GM18907 (cell line): ENCODE data around the gene ULK1.
"Not testable (repeated sequence)": the region's sequence is repeated elsewhere in the genome, so short reads cannot be mapped to it uniquely, and the experiment has no call there.

ENCODE experiments used
- ATAC-seq: cut with Tn5 transposase; IDR thresholded peaks from one replicate; pipeline ENCODE4 v1.9.1; 2021; ENCODE audit warnings: mild to moderate bottlenecking, moderate library complexity; ENCODE audit not compliant: unreplicated experiment

Gene ULK1

DNA sequence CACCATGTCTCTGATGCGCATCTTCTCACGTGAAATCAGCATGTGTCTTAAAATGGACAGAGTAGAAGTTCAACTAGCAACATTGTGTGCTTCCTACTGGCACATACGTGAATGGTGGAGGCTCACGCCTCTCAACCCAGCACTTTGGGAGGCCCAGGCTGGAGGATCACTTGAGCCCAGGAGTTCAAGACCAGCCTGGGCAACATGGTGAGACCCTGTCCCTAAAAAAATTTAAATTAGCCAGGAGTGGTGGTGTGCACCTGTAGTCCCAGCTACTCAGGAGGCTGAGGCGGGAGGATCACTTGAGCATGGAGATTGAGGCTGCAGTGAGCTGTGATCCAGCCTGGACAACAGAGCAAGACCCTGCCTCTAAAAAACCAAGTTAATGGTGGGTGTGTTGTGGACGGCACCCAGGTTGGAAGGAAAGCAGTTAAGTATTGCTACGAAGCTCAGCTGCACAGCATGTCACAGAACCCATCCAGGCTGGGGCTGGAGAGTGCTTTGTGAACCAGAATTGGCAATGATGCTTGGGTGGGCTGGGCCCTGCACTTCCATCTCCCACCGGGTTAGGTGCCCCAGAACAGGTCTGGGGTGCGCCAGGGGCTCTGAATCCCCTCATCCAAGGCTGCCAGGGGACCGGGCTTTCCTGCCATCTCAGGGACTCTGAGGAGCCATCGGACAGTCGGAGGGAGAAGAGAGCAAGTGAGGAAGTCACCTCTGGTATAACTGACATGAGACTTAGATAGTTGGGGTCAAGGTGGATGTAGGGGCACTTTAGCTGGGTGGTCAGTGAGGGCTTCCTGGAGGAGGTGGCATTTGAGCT, 33.0 kb upstream of the ULK1 start:
- no peak for ATAC-seq

DNA sequence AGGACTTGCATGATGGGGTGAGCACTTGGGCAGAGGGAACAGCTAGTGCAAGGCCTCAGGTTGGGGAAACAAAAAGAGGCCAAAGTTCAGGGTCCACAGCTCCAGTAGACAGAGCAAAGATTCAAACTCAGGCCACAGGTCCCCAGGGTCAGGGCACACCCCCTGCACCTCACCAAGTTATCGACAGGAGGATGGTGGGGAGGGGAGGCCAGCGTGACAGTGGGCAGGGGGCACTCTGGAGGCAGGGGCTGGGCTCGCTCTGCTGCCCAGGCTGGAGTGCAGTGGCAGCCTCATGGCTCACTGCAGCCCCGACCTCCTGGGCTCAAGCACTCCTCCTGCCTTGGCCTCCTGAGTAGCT, 32.4 kb upstream of the ULK1 start:
- no peak for ATAC-seq

DNA sequence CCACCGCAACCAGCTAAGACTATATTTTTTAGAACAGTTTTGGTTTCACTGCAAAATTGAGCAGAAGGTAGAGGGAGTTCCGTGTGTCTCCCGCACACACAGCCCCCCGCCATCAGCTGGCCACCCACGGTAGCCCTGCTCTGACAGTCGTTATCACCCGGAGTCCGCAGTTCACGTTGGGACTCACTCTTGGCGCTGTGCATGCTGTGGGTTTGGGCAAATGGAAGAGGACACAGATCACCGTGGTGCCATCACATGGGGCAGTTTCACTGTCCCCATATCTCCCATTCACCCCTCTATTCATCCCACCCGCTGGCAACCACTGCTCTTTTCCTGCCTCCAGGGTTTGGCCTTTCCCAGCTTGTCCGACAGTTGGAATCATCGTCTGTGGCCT, 31.8 kb upstream of the ULK1 start:
- no peak for ATAC-seq

DNA sequence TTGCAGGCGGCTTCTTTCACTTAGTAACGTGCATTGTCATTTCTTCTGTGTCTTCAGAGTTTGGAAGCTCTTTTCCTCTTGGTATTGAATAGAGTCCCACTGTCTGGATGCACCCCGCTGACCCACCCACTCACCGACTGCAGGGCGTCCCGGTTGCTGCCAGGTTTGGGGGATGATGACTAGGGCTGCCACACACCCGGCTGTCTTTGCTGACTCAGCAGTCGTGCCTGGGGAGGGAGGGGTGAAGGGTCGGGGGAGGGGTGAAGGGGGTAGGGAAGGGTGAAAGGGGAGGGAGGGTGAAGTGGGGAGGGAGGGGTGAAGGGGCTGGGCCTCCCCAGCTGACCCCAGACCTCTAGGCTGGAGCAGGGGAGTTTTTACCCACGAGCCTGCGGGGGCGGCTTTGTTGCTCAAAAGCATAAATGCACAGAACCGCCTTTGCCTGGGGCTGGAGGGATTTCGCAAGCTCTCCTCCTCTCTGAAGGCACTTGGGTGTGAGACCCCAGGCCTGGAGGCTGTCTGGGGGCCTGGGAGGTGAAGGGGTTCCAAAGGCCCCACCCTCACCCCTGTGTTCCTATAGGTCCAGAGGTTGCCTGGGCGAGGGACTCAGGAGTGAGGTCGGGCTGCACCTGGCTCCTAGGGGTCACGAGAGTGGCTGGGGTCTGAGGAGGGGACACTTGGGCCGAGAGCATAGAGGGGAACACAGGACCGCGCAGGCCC, 31.3 kb upstream of the ULK1 start:
- no peak for ATAC-seq

DNA sequence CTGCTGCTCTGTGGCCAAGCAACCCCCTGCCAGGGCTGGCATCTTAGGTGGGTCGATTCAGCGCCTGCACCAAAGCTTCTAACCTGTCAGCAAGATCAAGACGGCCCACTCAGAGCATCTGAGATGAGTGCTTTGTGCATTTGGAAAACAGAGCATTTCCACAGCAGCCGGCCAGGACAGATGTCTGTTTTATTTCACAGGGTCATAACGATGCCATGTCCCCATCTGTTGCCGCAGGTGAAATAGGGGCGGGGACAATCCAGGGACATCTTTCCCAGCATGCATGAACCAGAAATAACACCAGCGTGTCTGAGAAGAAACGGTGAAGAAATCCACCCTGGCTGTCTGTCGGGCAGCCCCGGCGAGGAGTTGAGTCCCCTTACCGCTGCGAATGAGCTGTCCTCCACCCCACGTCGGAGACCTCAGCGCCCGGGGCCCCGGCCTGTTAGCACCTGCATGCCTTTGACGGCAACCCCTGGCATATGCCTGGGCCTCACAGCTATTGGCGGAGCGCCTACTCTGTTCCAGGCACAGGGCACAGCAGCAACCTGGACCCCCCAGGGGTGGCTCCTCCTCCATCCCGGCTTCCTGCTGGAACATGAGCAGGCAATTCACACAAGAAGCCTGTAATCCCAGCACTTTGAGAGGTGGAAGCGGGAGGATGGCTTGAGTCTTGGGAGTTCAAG, 30.6 kb upstream of the ULK1 start:
- ATAC-seq = no peak

DNA sequence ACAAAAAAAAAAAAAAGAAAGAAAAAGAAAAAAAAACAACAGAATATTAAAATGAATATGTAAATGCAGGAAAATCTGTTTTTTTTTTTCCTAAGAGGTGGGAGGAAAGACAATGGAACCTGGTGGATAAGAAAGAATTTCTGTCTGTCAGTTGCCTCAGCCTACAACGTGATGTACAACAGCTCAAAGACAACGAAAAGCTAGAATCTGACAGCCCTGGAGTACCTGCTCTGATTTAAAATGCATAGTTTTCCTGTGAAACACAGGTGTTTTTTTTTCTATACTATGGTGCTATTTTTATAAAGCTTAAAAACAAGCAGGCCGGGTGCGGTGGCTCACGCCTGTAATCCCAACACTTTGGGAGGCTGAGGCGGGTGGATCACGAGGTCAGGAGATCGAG, 30.0 kb upstream of the ULK1 start:
- no peak for ATAC-seq

DNA sequence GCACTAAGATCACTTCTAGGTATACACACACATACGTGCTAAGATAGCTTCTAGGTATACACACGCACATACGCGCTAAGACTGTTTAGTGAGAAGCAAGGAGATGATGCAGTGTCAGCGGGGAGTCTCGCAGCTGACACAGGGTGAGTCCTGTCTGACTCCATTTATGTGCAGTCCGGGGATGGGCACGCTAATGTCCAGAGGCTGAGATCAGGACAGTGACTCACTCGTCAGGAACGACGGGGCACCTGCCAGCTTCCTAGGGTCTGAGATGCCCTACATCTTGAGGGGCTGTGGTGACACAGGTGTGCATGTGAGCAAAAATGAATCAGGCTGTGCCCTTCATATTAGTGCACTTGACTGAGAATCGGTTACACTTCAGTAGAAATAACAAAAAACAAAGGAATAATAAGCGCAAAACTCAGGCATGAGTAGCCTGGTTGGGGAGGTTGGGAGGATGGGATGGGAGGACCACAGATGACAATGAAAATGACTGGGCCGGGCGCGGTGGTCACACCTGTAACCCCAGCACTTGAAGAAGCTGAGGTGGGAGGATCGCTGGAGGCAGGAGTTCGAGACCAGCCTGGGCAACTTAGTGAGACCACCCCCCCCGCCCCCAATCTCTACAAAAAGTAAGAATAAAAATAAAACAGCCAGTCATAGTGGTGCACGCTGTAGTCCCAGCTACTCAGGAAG, 29.1 kb upstream of the ULK1 start:
- ATAC-seq = no peak

DNA sequence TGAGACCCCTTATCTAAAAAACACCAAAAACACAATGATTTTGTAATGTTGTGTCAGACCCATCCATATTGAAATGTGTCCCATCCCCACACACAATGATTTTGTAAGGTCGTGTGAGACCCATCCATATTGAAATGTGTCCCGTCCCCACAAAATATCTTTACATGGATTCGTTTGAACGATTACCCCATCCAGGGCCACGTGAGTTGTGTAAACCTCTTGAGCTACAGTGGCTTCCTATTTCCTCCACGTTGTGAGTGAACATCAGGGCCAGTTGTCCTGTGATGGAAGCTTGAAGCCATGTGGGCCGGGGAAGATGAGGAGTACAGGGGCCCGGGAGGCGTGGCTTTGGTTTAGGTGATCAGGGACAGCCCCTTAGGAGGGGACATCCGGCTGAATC, 27.0 kb upstream of the ULK1 start:
- no peak for ATAC-seq

DNA sequence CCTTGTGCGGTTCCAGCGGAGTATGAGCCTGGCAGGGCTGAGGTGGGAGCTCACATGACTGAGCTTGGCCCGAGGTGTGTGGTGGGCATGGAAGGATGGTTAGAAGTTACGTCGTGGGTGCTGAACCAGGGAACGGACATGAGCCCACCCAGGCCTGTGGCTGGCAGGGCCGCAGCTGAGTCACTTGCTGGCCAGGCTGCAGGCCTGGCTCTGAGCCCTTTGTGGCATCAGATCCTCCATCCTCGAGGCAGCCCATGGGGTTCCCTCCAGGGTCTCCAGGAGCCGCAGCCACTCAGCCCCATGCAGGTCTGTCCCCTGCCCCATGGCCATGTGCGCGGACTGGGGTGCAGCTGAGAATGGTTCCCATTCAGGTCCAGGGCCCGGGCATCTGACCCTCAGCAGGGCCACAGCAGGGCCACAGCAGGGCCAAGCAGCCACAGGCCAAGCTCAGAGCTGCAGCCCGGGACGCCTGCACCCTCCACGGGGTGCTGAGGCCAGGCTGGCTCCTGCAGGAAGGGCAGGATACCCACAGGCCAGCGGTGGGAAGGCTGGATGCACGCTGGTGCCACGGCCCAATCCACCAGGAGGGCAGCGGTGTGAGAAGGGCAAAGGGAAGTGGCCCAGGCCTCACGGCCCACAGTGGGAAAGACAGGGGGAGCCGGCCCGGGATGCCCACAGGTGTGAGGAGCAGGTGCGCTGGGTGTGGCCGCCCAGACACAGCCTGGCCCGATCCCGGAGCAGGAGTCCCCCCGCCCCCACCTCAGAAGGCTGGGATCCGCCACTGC, 26.3 kb upstream of the ULK1 start:
- no peak for ATAC-seq

DNA sequence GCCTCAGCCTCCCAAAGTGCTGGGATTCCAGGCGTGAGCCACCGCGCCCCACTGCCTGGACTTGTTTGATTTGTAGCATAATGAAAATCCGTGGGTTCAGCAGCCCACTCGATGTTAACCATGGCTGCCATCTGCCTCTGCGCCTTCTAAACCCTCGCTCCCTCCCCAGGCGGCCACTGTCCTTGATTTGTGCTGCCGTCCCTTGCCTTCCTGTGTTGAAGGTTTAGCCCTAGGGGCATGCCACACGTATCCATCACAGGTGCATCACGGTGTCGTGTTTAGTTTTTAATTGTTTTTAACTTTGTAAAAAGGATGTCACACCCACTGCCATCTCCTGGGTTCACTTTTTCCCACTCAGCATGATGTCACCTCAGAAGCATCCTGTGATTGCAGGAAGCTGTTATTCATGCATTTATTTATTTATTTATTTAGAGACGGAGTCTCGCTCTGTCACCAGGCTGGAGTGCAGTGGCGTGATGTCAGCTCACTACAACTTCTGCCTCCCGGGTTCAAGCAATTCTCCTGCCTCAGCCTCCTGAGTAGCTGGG, 24.5 kb upstream of the ULK1 start:
- no peak for ATAC-seq

DNA sequence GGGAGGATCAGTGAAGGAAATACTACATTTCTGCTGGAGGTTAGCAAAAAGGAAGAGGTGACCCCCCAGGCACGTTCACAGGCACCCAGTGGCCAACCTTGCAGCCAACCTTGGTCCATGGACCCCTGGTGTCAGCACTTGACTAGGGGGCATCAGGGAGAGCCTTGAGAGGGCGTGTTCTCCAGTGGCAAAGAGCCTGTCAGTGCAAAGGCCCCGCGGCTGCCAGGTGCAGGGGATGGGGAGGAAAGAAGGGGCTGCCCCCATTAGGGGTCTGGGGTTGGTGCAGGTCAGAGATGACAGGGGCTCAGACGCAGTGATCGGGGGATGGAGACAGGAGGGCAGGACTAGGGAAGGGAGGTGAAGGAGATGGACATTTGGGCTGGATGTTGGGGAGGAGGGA, 22.7 kb upstream of the ULK1 start:
- no peak for ATAC-seq

DNA sequence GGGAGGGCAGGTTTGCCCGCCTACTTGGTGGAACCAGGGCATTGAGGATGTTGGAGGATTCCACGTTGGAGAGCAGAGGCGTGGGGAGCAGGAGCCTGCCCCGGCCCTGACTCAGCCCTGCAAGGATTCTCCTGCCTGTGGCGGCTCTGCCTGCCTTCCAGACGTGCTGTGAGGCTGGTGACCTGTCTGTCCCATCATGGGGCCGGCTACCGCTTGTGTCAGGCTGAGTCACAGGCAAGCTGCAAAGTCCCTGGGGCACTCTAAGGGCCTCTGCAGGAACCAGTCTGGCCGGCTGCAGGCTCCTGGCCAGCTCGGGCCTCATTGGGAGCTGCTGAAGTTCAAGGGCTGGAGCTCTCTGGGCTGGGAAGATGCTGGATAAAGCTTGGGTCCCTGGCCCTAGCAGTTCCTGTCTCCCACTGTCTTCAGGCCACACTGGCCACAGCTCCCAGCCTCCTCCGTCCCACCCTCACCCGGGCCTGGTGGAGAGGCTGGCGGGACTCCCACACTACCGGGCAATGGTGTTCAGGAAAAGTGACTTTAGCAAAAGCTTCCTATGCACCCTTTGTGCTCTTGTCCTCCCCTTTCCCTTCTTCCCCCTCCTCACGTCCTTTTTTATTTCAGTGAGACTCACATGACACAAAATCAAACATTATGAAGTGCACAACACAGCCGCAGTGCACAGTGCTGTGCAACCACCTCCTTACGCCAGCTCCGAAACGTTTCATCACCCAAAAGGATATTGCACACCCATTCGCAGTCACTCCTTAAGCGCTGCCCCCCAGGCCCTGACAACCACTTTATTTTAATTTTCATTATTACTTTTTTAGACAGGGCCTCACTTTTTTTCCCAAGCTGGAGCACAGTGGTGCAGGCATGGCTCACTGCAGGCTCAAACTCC, 22.0 kb upstream of the ULK1 start:
- no peak for ATAC-seq

DNA sequence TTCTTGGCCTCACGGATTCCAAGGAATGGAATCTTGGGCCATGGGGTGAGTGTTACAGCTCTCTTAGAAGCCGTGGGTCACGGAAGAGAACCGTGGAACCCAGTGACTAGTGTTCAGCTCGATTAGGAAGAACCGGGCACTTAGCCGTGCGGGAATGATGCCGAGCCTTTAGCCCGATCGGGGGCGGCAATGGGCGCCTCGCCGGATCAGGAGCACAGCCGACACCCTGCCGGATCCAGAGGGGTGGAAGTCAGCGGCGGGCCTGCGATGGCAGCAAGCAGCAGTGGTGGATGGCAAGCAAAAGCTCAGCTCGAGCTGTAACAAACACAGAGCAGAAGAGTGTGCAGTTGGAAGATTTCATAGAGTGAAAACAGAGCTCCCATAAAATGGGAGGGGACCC, 21.1 kb upstream of the ULK1 start:
- ATAC-seq = no peak

DNA sequence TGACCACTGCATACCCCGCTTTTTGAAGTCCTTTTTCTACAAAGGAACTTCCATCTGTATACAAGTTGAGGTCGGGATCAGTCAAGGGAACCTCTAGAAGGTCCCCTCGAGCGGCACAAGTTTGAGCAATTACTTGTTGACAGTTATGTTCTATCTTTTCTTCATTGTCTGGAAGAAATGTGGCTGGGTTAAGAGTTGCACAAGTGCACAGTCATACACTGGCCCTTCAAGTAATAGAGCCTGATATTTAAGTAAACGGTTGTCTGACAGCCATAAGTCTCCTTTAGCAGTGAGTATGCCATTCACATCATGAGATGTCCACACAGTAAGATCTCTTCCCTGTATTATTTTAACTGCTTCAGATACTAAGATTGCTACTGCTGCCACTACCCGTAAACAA, 19.4 kb upstream of the ULK1 start:
- ATAC-seq = not testable (repeated sequence)

DNA sequence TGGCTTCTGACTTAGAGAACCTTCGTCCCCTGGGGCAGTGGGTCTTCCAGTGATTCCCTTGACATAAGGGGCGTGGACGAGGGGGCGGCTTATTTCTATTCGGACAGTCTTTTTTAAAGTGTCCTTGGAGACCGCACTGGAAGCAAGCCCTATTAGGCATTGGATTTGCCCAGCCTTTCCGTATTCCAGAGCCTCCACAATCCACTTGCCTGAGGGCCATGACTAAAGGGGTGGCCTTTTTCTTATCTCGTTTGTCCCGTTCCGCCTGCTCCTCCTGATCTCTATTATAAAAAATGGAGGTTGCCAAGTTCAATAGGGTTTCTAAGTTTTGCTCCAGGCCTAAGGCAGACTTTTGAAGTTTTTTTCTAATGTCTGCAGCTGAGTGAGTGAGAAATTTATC, 17.2 kb upstream of the ULK1 start:
- ATAC-seq = not testable (repeated sequence)

DNA sequence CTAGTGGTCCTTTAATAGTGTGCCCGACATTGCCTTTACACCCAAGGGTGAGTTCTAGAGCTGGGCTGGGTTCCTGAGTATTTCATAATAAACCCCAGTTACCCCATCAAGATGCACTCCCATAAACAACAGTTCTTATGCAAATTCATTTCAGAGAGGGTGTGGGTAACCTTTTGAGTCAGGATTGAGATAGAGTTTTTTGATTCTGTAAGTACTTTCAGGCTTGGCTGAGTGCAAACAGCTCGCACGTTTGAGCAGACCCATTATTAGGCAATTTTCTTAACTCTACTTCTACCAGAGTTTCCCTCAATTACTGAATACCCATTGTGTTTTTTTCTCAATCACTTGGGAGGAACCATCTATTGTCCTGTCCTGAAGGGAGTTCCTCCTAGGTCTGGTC, 16.0 kb upstream of the ULK1 start:
- not testable (repeated sequence) for ATAC-seq

DNA sequence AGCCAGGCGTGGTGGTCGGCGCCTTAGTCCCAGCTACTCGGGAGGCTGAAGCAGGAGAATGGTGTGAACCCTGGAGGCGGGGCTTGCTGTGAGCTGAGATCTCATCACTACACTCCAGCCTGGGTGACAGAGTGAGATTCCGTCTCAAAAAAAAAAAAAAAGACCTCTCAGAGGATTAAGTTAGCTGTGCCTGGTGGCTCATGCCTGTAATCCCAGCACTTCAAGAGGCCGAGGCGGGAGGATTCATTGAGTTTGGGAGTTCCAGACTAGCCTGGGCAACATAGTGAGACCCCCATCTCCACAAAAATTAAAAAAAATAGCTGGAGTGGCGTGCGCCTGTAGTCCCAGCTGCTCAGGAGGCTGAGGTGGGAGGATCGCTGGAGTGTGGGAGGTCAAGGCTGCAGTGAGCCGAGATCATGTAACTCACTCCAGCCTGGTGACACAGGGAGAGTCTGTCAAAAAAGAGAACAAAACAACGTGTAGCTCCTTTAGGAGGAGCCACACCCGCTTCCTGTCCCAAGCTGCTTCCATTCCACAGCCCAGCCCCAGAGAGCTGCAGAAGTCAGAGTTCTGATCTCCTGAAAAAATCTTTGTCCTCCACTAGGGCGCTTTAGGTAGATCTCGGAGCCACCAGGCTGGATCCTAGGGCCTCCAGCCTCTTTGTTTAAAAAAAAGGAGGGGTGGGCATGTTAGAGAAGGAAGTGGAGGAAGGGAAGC, 11.5 kb upstream of the ULK1 start:
- ATAC-seq = no peak

DNA sequence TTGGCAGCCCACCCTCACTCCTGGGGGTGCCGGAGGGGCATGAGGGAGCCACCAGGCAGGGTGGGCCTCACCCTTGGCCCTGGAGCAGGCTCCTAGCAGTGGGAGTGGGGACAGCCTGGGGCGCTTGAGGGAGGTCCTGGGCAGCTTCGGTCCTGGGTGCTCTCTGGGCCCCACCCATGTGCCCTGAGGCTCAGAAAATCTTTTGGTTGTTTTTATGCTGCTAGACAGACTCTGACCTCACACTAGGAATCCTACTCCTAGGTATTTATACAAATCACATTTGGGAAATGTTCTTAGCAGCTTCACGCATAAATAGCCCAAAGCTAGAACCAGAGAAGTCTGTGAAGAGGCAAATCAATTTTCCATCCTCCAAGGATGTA, 10.9 kb upstream of the ULK1 start:
- no peak for ATAC-seq

DNA sequence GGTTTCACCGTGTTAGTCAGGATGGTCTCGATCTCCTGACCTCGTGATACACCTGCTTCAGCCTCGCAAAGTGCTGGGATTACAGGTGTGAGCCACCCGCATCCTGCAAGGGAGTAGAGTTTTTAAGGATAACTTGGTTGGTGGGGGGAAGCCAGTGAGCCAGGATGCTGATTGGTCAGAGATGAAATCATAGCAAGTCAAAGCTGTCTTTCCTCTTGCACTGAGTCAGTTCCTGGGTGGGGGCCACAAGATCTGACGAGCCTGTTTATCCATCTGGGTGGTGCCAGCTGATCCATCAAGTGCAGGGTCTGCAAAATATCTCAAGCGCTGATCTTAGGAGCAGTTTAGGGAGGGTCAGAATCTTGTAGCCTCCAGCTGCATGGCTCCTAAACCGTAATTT, 9.3 kb upstream of the ULK1 start:
- not testable (repeated sequence) for ATAC-seq
